Activated CD8-positive, alpha-beta memory T cell treated with anti-CD3 and anti-CD28 coated beads for 36 hours (primary cell): Measurements from ENCODE around the gene LEO1. TPM values are rescaled to one million over a fixed set of nuclear protein-coding genes. Genes with fewer than 3 reads are reported as not detected.

Experiments
- CTCF ChIA-PET: fragments of 350-600 bp; sonication (Branson Sonifier 250); formaldehyde crosslinking; loops from one replicate; lab custom pipeline; 2021; ENCODE audit warnings: antibody characterized with exemption; lab: Charles Lee
- POLR2A ChIA-PET: fragments of 350-600 bp; sonication (Branson Sonifier 250); formaldehyde crosslinking; loops from one replicate; lab custom pipeline; 2021; ENCODE audit warnings: antibody characterized with exemption; lab: Charles Lee
- total RNA-seq, 2 experiments: library from RNA; stranded (reverse); gene quantifications; one replicate each; pipeline ENCODE4 v1.2.3, GENCODE V29; 2021

LEO1 gene
- total RNA-seq, 2 experiments from 2014 or later, result 35.2 to 35.4 TPM

- CTCF ChIA-PET, result interaction anchor here (0.6 to 0.7 kb wide), 2 partner anchors 123 to 1235 kb away, joined by 3 read pairs; no protein-coding TSS in a partner anchor
Observed at GRCh38 chr15:51955504-51955903, 16.1 kb downstream of the LEO1 start.

GRCh38 chr15:51952805-51953204, 18.8 kb downstream of the LEO1 start:
- ChIA-PET CTCF (no interaction called here), POLR2A (no interaction called here)

More at GRCh38 chr15:51955504-51955903, 16.1 kb downstream of the LEO1 start:
- POLR2A ChIA-PET, result no interaction called here

GRCh38 chr15:51947124-51947523, 24.5 kb downstream of the LEO1 start:
- ChIA-PET POLR2A (interaction anchor here (0.7 kb wide), 1 partner anchor 1692 kb away, joined by 3 read pairs; no protein-coding TSS in a partner anchor), CTCF (no interaction called here)

GRCh38 chr15:51939216-51939615, 32.4 kb downstream of the LEO1 start:
- POLR2A ChIA-PET, result no interaction called here
- CTCF ChIA-PET, result no interaction called here

GRCh38 chr15:51938286-51938685, 33.3 kb downstream of the LEO1 start:
- ChIA-PET CTCF (no interaction called here), POLR2A (no interaction called here)

- CTCF ChIA-PET, result interaction anchor here (0.8 kb wide), 1 partner anchor 47 kb away, joined by 5 read pairs; no protein-coding TSS in a partner anchor
- POLR2A ChIA-PET, result no interaction called here
Observed at GRCh38 chr15:51936105-51936478, 35.5 kb downstream of the LEO1 start.

GRCh38 chr15:51935466-51936104, 36.0 kb downstream of the LEO1 start:
- CTCF ChIA-PET, result interaction anchor here (0.8 kb wide), 1 partner anchor 46 kb away, joined by 5 read pairs; no protein-coding TSS in a partner anchor
- POLR2A ChIA-PET, result no interaction called here

GRCh38 chr15:51932161-51932560, 39.4 kb downstream of the LEO1 start:
- CTCF ChIA-PET, result interaction anchor here (0.8 kb wide), 1 partner anchor 13 kb away, joined by 5 read pairs; no protein-coding TSS in a partner anchor

GRCh38 chr15:51931638-51932037, 39.9 kb downstream of the LEO1 start:
- ChIA-PET POLR2A (no interaction called here), CTCF (interaction anchor here (0.8 kb wide), 1 partner anchor 14 kb away, joined by 5 read pairs; no protein-coding TSS in a partner anchor)

More at GRCh38 chr15:51932161-51932560, 39.4 kb downstream of the LEO1 start:
- POLR2A ChIA-PET, result no interaction called here

GRCh38 chr15:51931016-51931415, 40.6 kb downstream of the LEO1 start:
- CTCF ChIA-PET, result interaction anchor here (0.8 kb wide), 1 partner anchor 15 kb away, joined by 5 read pairs; no protein-coding TSS in a partner anchor
- POLR2A ChIA-PET, result no interaction called here

GRCh38 chr15:51926809-51927208, 44.8 kb downstream of the LEO1 start:
- POLR2A ChIA-PET, result no interaction called here

GRCh38 chr15:51924156-51925068, 47.2 kb downstream of the LEO1 start:
- POLR2A ChIA-PET, result no interaction called here
- CTCF ChIA-PET, result no interaction called here

More at GRCh38 chr15:51926809-51927208, 44.8 kb downstream of the LEO1 start:
- CTCF ChIA-PET, result no interaction called here

- CTCF ChIA-PET, result interaction anchor here (0.6 to 0.8 kb wide), 2 partner anchors 12 to 135 kb away, joined by 3 to 5 read pairs; no protein-coding TSS in a partner anchor
- POLR2A ChIA-PET, result no interaction called here
Observed at GRCh38 chr15:51917493-51917892, 54.1 kb downstream of the LEO1 start.

- POLR2A ChIA-PET, result no interaction called here
- CTCF ChIA-PET, result no interaction called here
Observed at GRCh38 chr15:51912528-51912927, 59.0 kb downstream of the LEO1 start.

GRCh38 chr15:51909584-51909983, 62.0 kb downstream of the LEO1 start:
- ChIA-PET CTCF (no interaction called here), POLR2A (no interaction called here)

GRCh38 chr15:51908316-51908715, 63.3 kb downstream of the LEO1 start:
- POLR2A ChIA-PET, result no interaction called here
- CTCF ChIA-PET, result no interaction called here

GRCh38 chr15:51907136-51907862, 64.3 kb downstream of the LEO1 start:
- POLR2A ChIA-PET, result no interaction called here
- CTCF ChIA-PET, result no interaction called here

GRCh38 chr15:51904931-51905330, 66.6 kb downstream of the LEO1 start:
- POLR2A ChIA-PET, result no interaction called here
- CTCF ChIA-PET, result interaction anchor here (2.0 kb wide), 1 partner anchor 10 kb away, joined by 7 read pairs; no protein-coding TSS in a partner anchor

GRCh38 chr15:51904421-51904820, 67.2 kb downstream of the LEO1 start:
- POLR2A ChIA-PET, result no interaction called here

More at GRCh38 chr15:51904421-51904820, 67.2 kb downstream of the LEO1 start:
- CTCF ChIA-PET, result no interaction called here
